Naive thymus-derived CD4-positive, alpha-beta T cell (primary cell): ENCODE data around the gene CRIP3. TPM values are rescaled to one million over a fixed set of nuclear protein-coding genes. Genes with fewer than 3 reads are reported as not detected.

ENCODE experiments used
- ATAC-seq: fragments of 150-1000 bp; cut with Tn5 transposase; 2 replicates; pipeline ENCODE4 v1.10.0; 2021; ENCODE audit warnings: mild to moderate bottlenecking, moderate library complexity
- CTCF ChIA-PET: fragments of 350-600 bp; sonication (Branson Sonifier 250); formaldehyde crosslinking; loops from one replicate; lab custom pipeline; 2021; ENCODE audit warnings: antibody characterized with exemption; lab: Charles Lee
- POLR2A ChIA-PET: fragments of 350-600 bp; sonication (Branson Sonifier 250); formaldehyde crosslinking; loops from one replicate; lab custom pipeline; 2021; ENCODE audit warnings: antibody characterized with exemption, inconsistent platforms; lab: Charles Lee
- DNase-seq, 9 donors: peaks; one replicate each; pipeline versions ENCODE4 v3.0.0 to v3.0.0-alpha.2; 2020 to 2022; ENCODE audit warnings: mixed read lengths in 1 of 9
- H3K27ac ChIP-seq: one replicate; pipeline ENCODE4 v1.7.0; 2013; ENCODE audit warnings: mild to moderate bottlenecking, low read depth, low read length, moderate library complexity
- H3K27me3 ChIP-seq, 2 donors: one replicate each; pipeline ENCODE4 v1.7.0; 2013; ENCODE audit warnings: low read length in 2 of 2, mild to moderate bottlenecking in 2 of 2, moderate library complexity in 2 of 2; ENCODE audit not compliant: control insufficient read depth in 2 of 2, insufficient read depth in 2 of 2
- H3K36me3 ChIP-seq, 3 experiments: 1 replicate in 2 of 3; 2 replicates in 1 of 3; pipeline ENCODE4 v1.7.0; 2013; ENCODE audit warnings: low read length in 3 of 3, mild to moderate bottlenecking in 3 of 3, moderate library complexity in 1 of 3; ENCODE audit not compliant: insufficient read depth in 3 of 3, control insufficient read depth in 2 of 3
- H3K4me1 ChIP-seq, 2 donors: one replicate each; pipeline ENCODE4 v1.7.0; 2013; ENCODE audit warnings: low read length in 2 of 2, mild to moderate bottlenecking in 2 of 2, moderate library complexity in 1 of 2; ENCODE audit not compliant: control insufficient read depth in 2 of 2, insufficient read depth in 2 of 2
- H3K4me3 ChIP-seq: 2 replicates; pipeline ENCODE4 v1.7.0; 2013; ENCODE audit warnings: mild to moderate bottlenecking, low read length
- H3K9me3 ChIP-seq, 3 experiments: 1 replicate in 2 of 3; 2 replicates in 1 of 3; pipeline ENCODE4 v1.7.0; 2013; ENCODE audit warnings: low read length in 3 of 3; ENCODE audit not compliant: control insufficient read depth in 2 of 3
- H3K27ac Mint-ChIP-seq, 9 donors: one replicate each; pipeline ENCODE4 v1.8.0; 2020 to 2022; ENCODE audit warnings: mixed read lengths in 9 of 9, mild to moderate bottlenecking in 8 of 9, moderate library complexity in 5 of 9, inconsistent platforms in 2 of 9
- H3K27me3 Mint-ChIP-seq, 5 donors: one replicate each; pipeline ENCODE4 v1.8.0; 2021 to 2022; ENCODE audit warnings: mixed read lengths in 5 of 5, mild to moderate bottlenecking in 1 of 5
- H3K36me3 Mint-ChIP-seq, 5 donors: one replicate each; pipeline ENCODE4 v1.8.0; 2020 to 2022; ENCODE audit warnings: mixed read lengths in 5 of 5, mild to moderate bottlenecking in 3 of 5, inconsistent platforms in 1 of 5
- H3K4me1 Mint-ChIP-seq, 7 donors: one replicate each; pipeline ENCODE4 v1.8.0; 2020 to 2022; ENCODE audit warnings: mixed read lengths in 7 of 7, mild to moderate bottlenecking in 3 of 7, inconsistent platforms in 1 of 7
- H3K4me3 Mint-ChIP-seq, 10 donors: one replicate each; pipeline ENCODE4 v1.8.0; 2020 to 2022; ENCODE audit warnings: mild to moderate bottlenecking in 10 of 10, mixed read lengths in 10 of 10, moderate library complexity in 6 of 10, inconsistent platforms in 2 of 10
- H3K9me3 Mint-ChIP-seq, 11 donors: one replicate each; pipeline ENCODE4 v1.8.0; 2020 to 2022; ENCODE audit warnings: mixed read lengths in 11 of 11, mild to moderate bottlenecking in 4 of 11, inconsistent platforms in 1 of 11, moderate library complexity in 1 of 11
- intact Hi-C, 2 donors: fragments of 100-400 bp; cut with micrococcal nuclease; formaldehyde crosslinking; loops; one replicate each; pipeline ENCODE4 v1.15.1; 2023
- polyA plus RNA-seq, 2 donors: library from polyadenylated mRNA; unstranded; fragments of 300-500 nt; fragmentation: Illumina TruSeq; gene quantifications; one replicate each; pipeline ENCODE4 v1.2.3, GENCODE V29; 2021
- total RNA-seq, 6 experiments: library from RNA in 5 of 6; stranded (reverse) in 5 of 6; gene quantifications; 1 replicate in 5 of 6; 2 replicates in 1 of 6; pipeline ENCODE4 v1.2.3 and lab custom pipeline; 2021 to 2026

CRIP3 gene
- total and polyA plus RNA-seq, 7 experiments from 2014 or later: 2.1 to 7.4 (median 4.8) TPM; not detected in 3

- intact Hi-C loops: no loop called here
- Mint-ChIP-seq H3K9me3 (no peaks in the 10 kb centered on the region), H3K36me3 (no peaks in the 10 kb centered on the region), H3K4me1 (peaks cover 0 to 7% (median 0%) of the 10 kb centered on the region in 7 donors), H3K4me3 (no peak overlapping the region), H3K27ac (no peak overlapping the region), H3K27me3 (peaks cover 0 to 9% (median 7%) of the 10 kb centered on the region in 5 donors)
- ChIA-PET POLR2A (interaction anchor here (0.5 to 0.6 kb wide), 2 partner anchors 9 to 158 kb away, joined by 3 read pairs; no protein-coding TSS in a partner anchor), CTCF (interaction anchor here (0.6 kb wide), 1 partner anchor 56 kb away, joined by 3 read pairs; the partner anchor contains the start of gene TTBK1)
- Histone ChIP-seq H3K27ac (no peak overlapping the region), H3K4me3 (no peak overlapping the region), H3K9me3 (no peaks in the 10 kb centered on the region), H3K27me3 (no peaks in the 10 kb centered on the region), H3K4me1 (no peaks in the 10 kb centered on the region), H3K36me3 (no peaks in the 10 kb centered on the region)
- no peak for ATAC-seq
- no peak for DNase-seq
Measured at GRCh38 chr6:43298565-43299337, 9.9 kb downstream of the CRIP3 start.

- H3K4me1 Mint-ChIP-seq: peaks cover 0 to 7% (median 0%) of the 10 kb centered on the region in 7 donors
- intact Hi-C loops: no loop called here
- no peak within 1 kb of the TSS for H3K4me3 Mint-ChIP-seq
- Histone ChIP-seq H3K27me3 (no peaks in the 10 kb centered on the region), H3K4me1 (no peaks in the 10 kb centered on the region), H3K4me3 (no peak within 1 kb of the TSS), H3K27ac (no peak within 1 kb of the TSS), H3K9me3 (no peaks in the 10 kb centered on the region), H3K36me3 (no peaks in the 10 kb centered on the region)
- DNase-seq (no peak), ATAC-seq (no peak)
- H3K27me3 Mint-ChIP-seq: peaks cover 0 to 9% (median 7%) of the 10 kb centered on the region in 5 donors
- ChIA-PET CTCF (interaction anchor here (0.6 kb wide), 1 partner anchor 9 kb away, joined by 3 read pairs; no protein-coding TSS in a partner anchor), POLR2A (interaction anchor here (0.6 kb wide), 1 partner anchor 10 kb away, joined by 3 read pairs; no protein-coding TSS in a partner anchor)
- H3K36me3 Mint-ChIP-seq: no peaks in the 10 kb centered on the region
- H3K27ac Mint-ChIP-seq: no peak within 1 kb of the TSS
- no peaks in the 10 kb centered on the region for H3K9me3 Mint-ChIP-seq
Measured at GRCh38 chr6:43297644-43298564, 10.7 kb downstream of the CRIP3 start, which contains the start of gene SLC22A7. Gene SLC22A7, plus strand, starts transcription at chr6:43298260. Its CDS starts 99 bp downstream, at chr6:43298359.

- DNase-seq: no peak
- H3K4me1 Mint-ChIP-seq: peaks cover 0 to 7% (median 0%) of the 10 kb centered on the region in 7 donors
- Histone ChIP-seq H3K36me3 (no peaks in the 10 kb centered on the region), H3K4me1 (no peaks in the 10 kb centered on the region), H3K27ac (no peak overlapping the region), H3K27me3 (no peaks in the 10 kb centered on the region), H3K4me3 (no peak overlapping the region), H3K9me3 (no peaks in the 10 kb centered on the region)
- CTCF ChIA-PET: interaction anchor here (1.1 kb wide), 1 partner anchor 210 kb away, joined by 3 read pairs; no protein-coding TSS in a partner anchor
- intact Hi-C loops: no loop called here
- peaks cover 0 to 12% (median 7%) of the 10 kb centered on the region in 5 donors for H3K27me3 Mint-ChIP-seq
- H3K9me3 Mint-ChIP-seq: no peaks in the 10 kb centered on the region
- no peak overlapping the region for H3K27ac Mint-ChIP-seq
- H3K4me3 Mint-ChIP-seq: no peak overlapping the region
- no peaks in the 10 kb centered on the region for H3K36me3 Mint-ChIP-seq
- ATAC-seq: no peak
- POLR2A ChIA-PET: interaction anchor here (1.1 kb wide), 1 partner anchor 185 kb away, joined by 3 read pairs; no protein-coding TSS in a partner anchor
Measured at GRCh38 chr6:43296780-43297497, 11.7 kb downstream of the CRIP3 start.

- CTCF ChIA-PET: interaction anchor here (0.6 to 1.3 kb wide), 3 partner anchors 11 to 321 kb away, joined by 3 read pairs; no protein-coding TSS in a partner anchor
- H3K27ac Mint-ChIP-seq: no peak overlapping the region
Measured at GRCh38 chr6:43295456-43295855, 13.2 kb downstream of the CRIP3 start.

GRCh38 chr6:43294536-43294935 is 14.1 kb downstream of the CRIP3 start:
- no peak for DNase-seq
- no peaks in the 10 kb centered on the region for H3K36me3 Mint-ChIP-seq
- Histone ChIP-seq H3K4me1 (no peaks in the 10 kb centered on the region), H3K4me3 (no peak overlapping the region), H3K36me3 (no peaks in the 10 kb centered on the region), H3K9me3 (no peaks in the 10 kb centered on the region), H3K27ac (no peak overlapping the region), H3K27me3 (no peaks in the 10 kb centered on the region)
- peaks cover 0 to 18% (median 4%) of the 10 kb centered on the region in 5 donors for H3K27me3 Mint-ChIP-seq
- ChIA-PET POLR2A (no interaction called here), CTCF (no interaction called here)
- no peak overlapping the region for H3K4me3 Mint-ChIP-seq
- intact Hi-C loops: no loop called here
- no peaks in the 10 kb centered on the region for H3K4me1 Mint-ChIP-seq
- no peaks in the 10 kb centered on the region for H3K9me3 Mint-ChIP-seq
- no peak overlapping the region for H3K27ac Mint-ChIP-seq
- ATAC-seq: no peak

More at GRCh38 chr6:43295456-43295855, 13.2 kb downstream of the CRIP3 start:
- Mint-ChIP-seq H3K9me3 (no peaks in the 10 kb centered on the region), H3K4me1 (peaks cover 0 to 7% (median 0%) of the 10 kb centered on the region in 7 donors), H3K4me3 (no peak overlapping the region), H3K27me3 (peaks cover 0 to 17% (median 7%) of the 10 kb centered on the region in 5 donors), H3K36me3 (no peaks in the 10 kb centered on the region)
- Histone ChIP-seq H3K9me3 (no peaks in the 10 kb centered on the region), H3K4me1 (no peaks in the 10 kb centered on the region), H3K36me3 (no peaks in the 10 kb centered on the region), H3K4me3 (no peak overlapping the region), H3K27me3 (no peaks in the 10 kb centered on the region), H3K27ac (no peak overlapping the region)
- DNase-seq (no peak), ATAC-seq (no peak)
- intact Hi-C loops: no loop called here
- POLR2A ChIA-PET: no interaction called here

- H3K4me3 ChIP-seq: no peak overlapping the region
- Mint-ChIP-seq H3K4me1 (no peaks in the 10 kb centered on the region), H3K4me3 (no peak overlapping the region), H3K27ac (no peak overlapping the region), H3K27me3 (peaks cover 0 to 18% (median 3%) of the 10 kb centered on the region in 5 donors), H3K36me3 (no peaks in the 10 kb centered on the region), H3K9me3 (no peaks in the 10 kb centered on the region)
- DNase-seq: no peak
- no peak for ATAC-seq
- ChIA-PET CTCF (no interaction called here), POLR2A (no interaction called here)
- H3K9me3 ChIP-seq: no peaks in the 10 kb centered on the region
- no peaks in the 10 kb centered on the region for H3K36me3 ChIP-seq
- H3K4me1 ChIP-seq: no peaks in the 10 kb centered on the region
- H3K27me3 ChIP-seq: no peaks in the 10 kb centered on the region
- no peak overlapping the region for H3K27ac ChIP-seq
- intact Hi-C loops: no loop called here
Measured at GRCh38 chr6:43293698-43294097, 14.9 kb downstream of the CRIP3 start.
